ENCODE results near the gene RRAS. TPM values are rescaled to one million over a fixed set of nuclear protein-coding genes. Genes with fewer than 3 reads are reported as not detected.

The RRAS gene
- 10 to 100 TPM; 60.9 to 83.5 TPM for total RNA-seq

DNA sequence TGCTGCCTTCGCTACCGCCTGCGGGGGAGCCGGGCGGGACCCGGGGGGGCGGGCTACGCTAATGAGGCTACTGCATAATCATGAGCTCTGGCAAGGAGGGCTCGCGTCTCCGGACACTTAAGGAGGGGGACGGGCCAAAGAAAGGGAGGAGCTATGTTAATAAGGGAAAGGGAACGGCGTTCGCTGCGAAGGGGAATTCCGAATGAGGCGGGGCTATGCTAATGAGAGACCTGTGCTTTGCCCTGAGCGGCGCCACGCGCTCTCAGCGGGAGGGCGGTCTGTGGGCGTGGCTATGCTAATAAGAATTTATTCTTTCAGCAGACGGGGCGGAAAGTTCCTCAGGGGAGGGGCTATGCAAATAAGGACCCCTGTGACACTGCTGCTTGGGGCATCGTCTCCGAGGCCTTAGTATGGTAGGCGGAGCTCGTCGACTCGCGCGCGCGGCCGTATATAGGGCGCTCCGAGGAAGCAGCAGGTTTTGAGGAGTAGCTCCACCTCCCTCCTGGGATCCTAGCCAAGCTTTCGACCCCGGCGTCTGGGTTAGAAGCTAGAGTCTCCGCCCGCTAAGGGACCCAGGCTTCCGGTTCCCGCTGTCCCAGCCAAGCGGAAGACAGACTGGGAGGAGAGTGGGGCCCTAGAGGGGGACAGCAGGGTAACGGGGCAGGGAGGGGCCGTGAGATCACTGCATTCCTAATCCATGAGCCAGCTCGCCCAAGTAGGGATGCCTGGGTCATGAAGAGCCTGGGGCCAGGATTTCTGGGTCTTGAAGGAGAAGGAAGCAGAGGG lies at the start of gene RRAS:
Gene RRAS, minus strand, starts transcription at position 31 of the 786 bp plus-strand sequence. CDS start 45 bp downstream, outside the sequence.
- DNase-seq (ENCODE audit: low spot score) = peak; percentile 100
- peak within 1 kb of the TSS; percentile 99 to 100 for H3K27ac ChIP-seq
- TF ChIP-seq, protein P1, sequence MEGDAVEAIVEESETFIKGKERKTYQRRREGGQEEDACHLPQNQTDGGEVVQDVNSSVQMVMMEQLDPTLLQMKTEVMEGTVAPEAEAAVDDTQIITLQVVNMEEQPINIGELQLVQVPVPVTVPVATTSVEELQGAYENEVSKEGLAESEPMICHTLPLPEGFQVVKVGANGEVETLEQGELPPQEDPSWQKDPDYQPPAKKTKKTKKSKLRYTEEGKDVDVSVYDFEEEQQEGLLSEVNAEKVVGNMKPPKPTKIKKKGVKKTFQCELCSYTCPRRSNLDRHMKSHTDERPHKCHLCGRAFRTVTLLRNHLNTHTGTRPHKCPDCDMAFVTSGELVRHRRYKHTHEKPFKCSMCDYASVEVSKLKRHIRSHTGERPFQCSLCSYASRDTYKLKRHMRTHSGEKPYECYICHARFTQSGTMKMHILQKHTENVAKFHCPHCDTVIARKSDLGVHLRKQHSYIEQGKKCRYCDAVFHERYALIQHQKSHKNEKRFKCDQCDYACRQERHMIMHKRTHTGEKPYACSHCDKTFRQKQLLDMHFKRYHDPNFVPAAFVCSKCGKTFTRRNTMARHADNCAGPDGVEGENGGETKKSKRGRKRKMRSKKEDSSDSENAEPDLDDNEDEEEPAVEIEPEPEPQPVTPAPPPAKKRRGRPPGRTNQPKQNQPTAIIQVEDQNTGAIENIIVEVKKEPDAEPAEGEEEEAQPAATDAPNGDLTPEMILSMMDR (IDR thresholded peaks at IDR 0.05) = no peak
- peaks cover 11% of the 10 kb centered on the region for H3K36me3 ChIP-seq
- no peaks in the 10 kb centered on the region for H3K9me3 ChIP-seq
- peak within 1 kb of the TSS; percentile 96 to 97 for H3K4me3 ChIP-seq
- H3K27me3 ChIP-seq = no peaks in the 10 kb centered on the region
- H3K4me1 ChIP-seq = peaks cover 0 to 78% of the 10 kb centered on the region in 2 donors

DNA sequence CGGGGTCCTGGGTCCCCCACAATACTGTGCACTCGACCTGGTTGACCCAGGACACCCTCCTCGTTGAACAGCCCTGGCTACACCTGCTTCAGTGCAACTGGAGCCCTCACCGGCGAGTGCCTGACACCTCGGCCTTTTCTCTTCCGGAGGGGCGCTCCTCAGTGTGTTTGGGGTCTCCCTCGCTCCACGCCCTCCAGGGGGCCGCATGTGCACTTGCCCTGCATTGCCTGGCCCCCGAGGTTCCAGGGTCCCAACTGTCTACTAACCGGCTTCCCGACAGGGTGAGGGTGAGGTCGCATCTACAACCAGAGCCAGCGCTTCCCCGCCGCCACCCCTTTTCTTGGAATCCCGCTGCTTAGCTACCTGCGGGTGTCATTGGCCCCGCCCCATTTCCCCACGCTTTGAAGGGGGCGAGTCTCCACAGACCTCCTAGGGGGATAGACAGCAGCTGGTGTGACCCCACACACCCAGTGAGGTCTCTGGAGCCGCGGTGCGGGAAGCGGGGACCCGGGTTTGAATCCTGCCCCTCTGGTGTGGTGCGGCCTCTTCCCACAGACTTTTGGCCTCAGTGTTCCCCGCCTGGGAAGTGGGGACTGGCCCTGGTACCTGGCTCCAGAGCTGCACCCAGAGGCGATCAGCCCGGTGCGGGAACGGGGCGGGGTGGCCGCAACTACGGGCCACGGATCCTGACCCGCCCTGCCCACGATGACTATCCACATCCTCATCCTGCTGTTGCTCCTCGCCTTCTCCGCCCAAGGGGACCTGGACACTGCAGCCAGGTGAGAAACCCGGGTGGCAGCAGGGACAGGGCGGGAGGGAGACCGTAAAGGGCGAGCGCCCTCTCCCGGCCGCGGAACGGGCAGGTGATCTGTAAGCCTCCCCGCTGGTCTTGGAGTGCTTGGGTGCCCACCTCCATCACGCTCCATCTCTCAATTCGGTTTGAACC lies 49.5 kb upstream of the RRAS start, which contains the start of gene ADM5:
Gene ADM5, plus strand, starts transcription at position 462 of the 946 bp plus-strand sequence. Its CDS starts 244 bp downstream, at position 706.
- Histone ChIP-seq H3K4me1 (peaks cover 0 to 63% of the 10 kb centered on the region in 2 donors), H3K9me3 (no peaks in the 10 kb centered on the region), H3K27me3 (no peaks in the 10 kb centered on the region), H3K4me3 (peak within 1 kb of the TSS; percentile 36 to 51), H3K36me3 (peaks cover 26% of the 10 kb centered on the region), H3K27ac (peak within 1 kb of the TSS; percentile 30 to 43)
- no peak for DNase-seq (ENCODE audit: low spot score)
- TF ChIP-seq, protein P1 (IDR thresholded peaks at IDR 0.05) = peak; percentile 21 to 70

DNA sequence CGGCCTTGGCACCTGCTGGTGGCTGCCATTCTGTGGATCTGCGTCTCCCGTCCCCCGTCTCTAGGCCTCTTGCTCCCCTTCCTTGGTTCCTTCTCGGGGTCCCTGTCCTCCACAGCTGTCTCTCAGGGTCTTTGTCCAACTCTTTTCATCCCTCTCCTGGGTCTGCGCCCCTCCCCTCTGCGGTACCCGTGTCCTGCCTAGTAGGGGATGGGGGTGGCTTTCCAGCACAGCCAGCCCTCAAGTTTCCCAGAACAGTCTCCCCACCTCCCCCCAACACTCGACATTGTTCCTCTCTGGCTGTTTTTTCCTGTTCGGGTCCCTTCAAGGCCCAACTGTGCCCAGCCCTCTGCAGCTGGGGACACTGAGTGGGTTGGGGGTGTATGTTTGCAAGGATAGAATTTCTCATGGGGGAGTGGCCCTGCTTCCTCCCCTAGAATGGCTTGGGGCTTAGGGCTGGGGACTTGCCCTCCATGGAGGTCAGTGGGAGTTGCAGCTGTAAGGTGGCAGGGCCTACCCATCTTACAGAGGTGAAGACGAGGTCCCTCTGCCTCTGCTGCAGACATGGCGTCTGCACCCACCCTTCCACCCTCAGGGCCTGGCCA lies 48.7 kb upstream of the RRAS start:
- H3K4me1 ChIP-seq = peaks cover 0 to 64% of the 10 kb centered on the region in 2 donors
- H3K4me3 ChIP-seq = peak overlapping the region in 1 of 2 donors; percentile 51

DNA sequence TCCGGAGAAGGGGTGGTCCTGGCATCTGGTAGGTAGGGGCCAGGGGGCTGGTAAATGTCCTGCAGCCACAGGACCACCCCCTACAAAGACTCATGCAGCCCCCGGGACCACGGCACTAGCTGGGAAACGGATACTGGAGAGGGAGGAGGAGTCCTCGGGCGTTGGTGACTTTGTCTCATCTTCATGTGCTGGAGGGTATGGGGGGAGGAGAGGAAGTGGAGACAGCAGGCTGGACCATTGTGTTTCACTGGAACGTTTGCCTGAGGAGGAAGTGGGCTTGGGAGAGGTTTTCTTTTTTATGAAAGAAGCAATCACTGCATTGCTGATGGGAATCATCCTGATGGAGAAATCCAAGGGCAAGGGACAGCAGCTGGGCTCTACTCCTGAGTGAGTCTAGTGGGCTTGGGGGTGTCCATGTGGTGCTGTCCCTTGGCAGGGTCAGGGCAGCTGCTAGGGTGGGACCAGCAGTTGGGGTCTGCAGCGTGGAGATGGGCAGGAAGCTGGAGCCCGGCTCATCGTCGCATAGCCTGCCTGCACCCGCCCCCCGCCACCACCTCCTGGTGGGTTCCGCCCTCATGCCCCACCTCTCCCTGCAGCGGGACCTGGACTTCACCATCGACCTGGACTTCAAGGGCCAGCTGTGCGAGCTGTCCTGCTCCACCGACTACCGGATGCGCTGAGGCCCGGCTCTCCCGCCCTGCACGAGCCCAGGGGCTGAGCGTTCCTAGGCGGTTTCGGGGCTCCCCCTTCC lies 47.8 kb upstream of the RRAS start:
- DNase-seq (ENCODE audit: low spot score) = no peak
- no peaks in the 10 kb centered on the region for H3K9me3 ChIP-seq
- no peaks in the 10 kb centered on the region for H3K27me3 ChIP-seq
- peaks cover 0 to 64% of the 10 kb centered on the region in 2 donors for H3K4me1 ChIP-seq
- TF ChIP-seq, protein P1 (IDR thresholded peaks at IDR 0.05) = no peak
- H3K27ac ChIP-seq = no peak overlapping the region
- H3K4me3 ChIP-seq = peak overlapping the region in 1 of 2 donors; percentile 51
- H3K36me3 ChIP-seq = peaks cover 41% of the 10 kb centered on the region

More for the DNA sequence above, 48.7 kb upstream of the RRAS start:
- Histone ChIP-seq H3K36me3 (peaks cover 34% of the 10 kb centered on the region), H3K27ac (no peak overlapping the region), H3K27me3 (no peaks in the 10 kb centered on the region), H3K9me3 (no peaks in the 10 kb centered on the region)
- TF ChIP-seq, protein P1 (IDR thresholded peaks at IDR 0.05) = no peak
- no peak for DNase-seq (ENCODE audit: low spot score)

DNA sequence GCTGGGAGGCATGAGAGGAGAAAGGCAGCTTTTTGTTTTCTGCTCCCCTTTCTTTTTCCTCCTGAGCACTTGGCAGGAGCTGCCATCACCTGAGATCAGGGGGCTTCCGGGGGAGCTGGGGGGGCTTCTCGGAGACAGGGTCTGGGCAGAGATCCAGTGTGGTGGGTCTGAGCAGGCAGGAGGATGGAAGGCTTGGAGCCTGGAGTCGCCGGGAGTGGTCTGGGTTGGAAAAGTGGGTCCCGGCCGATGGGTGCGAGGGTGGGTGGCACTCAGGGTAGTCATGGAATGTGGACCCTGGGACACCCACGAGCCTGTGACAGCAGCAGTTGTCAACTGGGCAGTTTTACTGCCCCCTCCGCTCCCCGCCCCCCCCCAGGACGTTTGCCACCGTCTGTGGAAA lies 47.2 kb upstream of the RRAS start:
- H3K27ac ChIP-seq = no peak overlapping the region
- no peak for DNase-seq (ENCODE audit: low spot score)
- H3K36me3 ChIP-seq = peaks cover 47% of the 10 kb centered on the region
- no peaks in the 10 kb centered on the region for H3K9me3 ChIP-seq
- TF ChIP-seq, protein P1 (IDR thresholded peaks at IDR 0.05) = no peak
- no peak overlapping the region for H3K4me3 ChIP-seq
- H3K4me1 ChIP-seq = peaks cover 0 to 64% of the 10 kb centered on the region in 2 donors
- H3K27me3 ChIP-seq = no peaks in the 10 kb centered on the region
